Naive B cell (primary cell): ENCODE results near the gene MAN1A1. TPM values are rescaled to one million over a fixed set of nuclear protein-coding genes. Genes with fewer than 3 reads are reported as not detected.
A peak's percentile ranks its signal among the peaks of the same experiment; 100 is the strongest.
"Not testable (repeated sequence)": the region's sequence is repeated elsewhere in the genome, so short reads cannot be mapped to it uniquely, and the experiment has no call there.

Experiments used
- ATAC-seq, 2 donors: fragments of 150-1000 bp; cut with Tn5 transposase; 2 replicates each; pipeline ENCODE4 v1.10.0; 2021; ENCODE audit warnings: low read depth in 2 of 2, mild to moderate bottlenecking in 2 of 2, moderate library complexity in 2 of 2
- DNase-seq: peaks from one replicate; pipeline ENCODE4 v3.0.0; 2022
- H3K27ac Mint-ChIP-seq, 6 donors: one replicate each; pipeline ENCODE4 v1.8.0; 2020 to 2022; ENCODE audit warnings: mild to moderate bottlenecking in 6 of 6, mixed read lengths in 6 of 6, moderate library complexity in 5 of 6, inconsistent platforms in 2 of 6
- H3K27me3 Mint-ChIP-seq, 3 donors: one replicate each; pipeline ENCODE4 v1.8.0; 2021 to 2022; ENCODE audit warnings: mixed read lengths in 3 of 3, mild to moderate bottlenecking in 1 of 3
- H3K36me3 Mint-ChIP-seq, 2 donors: one replicate each; pipeline ENCODE4 v1.8.0; 2020 to 2022; ENCODE audit warnings: mixed read lengths in 2 of 2, inconsistent platforms in 1 of 2, mild to moderate bottlenecking in 1 of 2
- H3K4me1 Mint-ChIP-seq, 3 donors: one replicate each; pipeline ENCODE4 v1.8.0; 2020 to 2022; ENCODE audit warnings: mixed read lengths in 3 of 3, inconsistent platforms in 1 of 3, mild to moderate bottlenecking in 1 of 3, moderate library complexity in 1 of 3
- H3K4me3 Mint-ChIP-seq, 8 donors: one replicate each; pipeline ENCODE4 v1.8.0; 2020 to 2022; ENCODE audit warnings: mild to moderate bottlenecking in 8 of 8, mixed read lengths in 8 of 8, moderate library complexity in 8 of 8, inconsistent platforms in 2 of 8
- H3K9me3 Mint-ChIP-seq, 7 donors: one replicate each; pipeline ENCODE4 v1.8.0; 2020 to 2022; ENCODE audit warnings: mixed read lengths in 7 of 7, mild to moderate bottlenecking in 5 of 7, inconsistent platforms in 2 of 7, moderate library complexity in 1 of 7
- polyA plus RNA-seq, 6 donors: library from polyadenylated mRNA; unstranded; fragments of 300-500 nt; fragmentation: Illumina TruSeq; gene quantifications; one replicate each; pipeline ENCODE4 v1.2.3, GENCODE V29; 2021; ENCODE audit warnings: low read depth in 6 of 6

The MAN1A1 gene
- polyA plus RNA-seq, 6 donors from 2014 or later, result 14.2 to 23.1 (median 19.0) TPM

DNA sequence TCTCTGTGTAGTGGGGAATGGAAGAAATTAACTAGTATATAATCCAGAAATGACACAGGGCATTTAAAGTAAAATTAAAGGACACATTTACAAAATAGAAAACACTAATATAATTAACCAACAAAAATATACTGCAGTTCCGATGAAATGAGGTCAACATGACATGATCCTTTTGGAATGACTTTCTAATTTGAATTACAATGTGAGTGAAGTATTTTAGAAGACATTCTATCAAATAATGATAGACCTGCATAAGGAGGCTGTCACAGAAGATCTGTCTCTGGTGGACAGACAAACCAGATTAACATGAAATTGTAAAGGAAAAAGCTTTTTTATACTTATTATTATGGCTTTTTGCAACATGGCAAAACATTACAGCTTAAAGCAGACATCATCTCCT, 170.5 kb downstream of the MAN1A1 start:
- no peak for ATAC-seq

GRCh38 chr6:119176445-119176844, 173.1 kb downstream of the MAN1A1 start:
- Mint-ChIP-seq H3K4me1 (no peaks in the 10 kb centered on the region), H3K36me3 (peaks cover 0 to 12% of the 10 kb centered on the region in 2 donors), H3K4me3 (no peak overlapping the region), H3K27me3 (no peaks in the 10 kb centered on the region), H3K27ac (no peak overlapping the region), H3K9me3 (no peaks in the 10 kb centered on the region)
- ATAC-seq (no peak), DNase-seq (no peak)

More for the DNA sequence above, 170.5 kb downstream of the MAN1A1 start:
- no peak for DNase-seq
- Mint-ChIP-seq H3K9me3 (no peaks in the 10 kb centered on the region), H3K4me1 (no peaks in the 10 kb centered on the region), H3K27ac (no peak overlapping the region), H3K36me3 (peaks cover 0 to 22% of the 10 kb centered on the region in 2 donors), H3K4me3 (no peak overlapping the region), H3K27me3 (no peaks in the 10 kb centered on the region)

- Mint-ChIP-seq H3K9me3 (no peaks in the 10 kb centered on the region), H3K4me1 (no peaks in the 10 kb centered on the region), H3K27me3 (no peaks in the 10 kb centered on the region), H3K4me3 (no peak overlapping the region), H3K27ac (no peak overlapping the region), H3K36me3 (peaks cover 0 to 4% of the 10 kb centered on the region in 2 donors)
- DNase-seq (no peak), ATAC-seq (no peak)
Observed at GRCh38 chr6:119174879-119175817, 174.4 kb downstream of the MAN1A1 start.

DNA sequence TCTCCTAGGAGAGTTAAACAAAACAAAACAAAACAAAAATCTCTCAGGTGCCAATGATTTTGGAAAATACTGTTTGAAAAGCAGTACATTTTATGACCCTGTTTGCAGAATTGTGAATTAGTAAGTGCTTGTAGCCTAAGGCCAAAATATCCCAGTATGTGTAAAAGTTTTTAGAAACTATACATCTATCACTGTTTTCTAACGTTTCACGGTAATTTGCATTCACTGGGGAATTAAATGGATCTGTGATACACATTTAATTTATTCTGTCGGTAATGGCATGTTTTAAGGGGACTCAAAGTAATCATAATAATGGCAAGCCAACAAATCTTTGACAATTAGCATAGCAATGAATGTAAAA, 175.5 kb downstream of the MAN1A1 start:
- H3K27me3 Mint-ChIP-seq, result no peaks in the 10 kb centered on the region
- no peak overlapping the region for H3K4me3 Mint-ChIP-seq
- H3K4me1 Mint-ChIP-seq, result no peaks in the 10 kb centered on the region
- no peak overlapping the region for H3K27ac Mint-ChIP-seq
- no peaks in the 10 kb centered on the region for H3K36me3 Mint-ChIP-seq
- DNase-seq, result no peak
- no peak for ATAC-seq
- peaks cover 0 to 2% (median 0%) of the 10 kb centered on the region in 7 donors for H3K9me3 Mint-ChIP-seq

- H3K36me3 Mint-ChIP-seq, result no peaks in the 10 kb centered on the region
- DNase-seq (no peak), ATAC-seq (no peak)
- H3K9me3 Mint-ChIP-seq, result peaks cover 0 to 2% (median 0%) of the 10 kb centered on the region in 7 donors
- no peak overlapping the region for H3K27ac Mint-ChIP-seq
- H3K4me3 Mint-ChIP-seq, result peak overlapping the region in 1 of 8 donors; percentile 26
- no peaks in the 10 kb centered on the region for H3K27me3 Mint-ChIP-seq
- H3K4me1 Mint-ChIP-seq, result no peaks in the 10 kb centered on the region
Observed at GRCh38 chr6:119173249-119174084, 176.1 kb downstream of the MAN1A1 start.

GRCh38 chr6:119172824-119173223, 176.7 kb downstream of the MAN1A1 start:
- Mint-ChIP-seq H3K4me3 (no peak overlapping the region), H3K9me3 (peaks cover 0 to 2% (median 0%) of the 10 kb centered on the region in 7 donors), H3K4me1 (no peaks in the 10 kb centered on the region), H3K36me3 (no peaks in the 10 kb centered on the region), H3K27me3 (no peaks in the 10 kb centered on the region), H3K27ac (no peak overlapping the region)
- no peak for DNase-seq
- no peak for ATAC-seq

DNA sequence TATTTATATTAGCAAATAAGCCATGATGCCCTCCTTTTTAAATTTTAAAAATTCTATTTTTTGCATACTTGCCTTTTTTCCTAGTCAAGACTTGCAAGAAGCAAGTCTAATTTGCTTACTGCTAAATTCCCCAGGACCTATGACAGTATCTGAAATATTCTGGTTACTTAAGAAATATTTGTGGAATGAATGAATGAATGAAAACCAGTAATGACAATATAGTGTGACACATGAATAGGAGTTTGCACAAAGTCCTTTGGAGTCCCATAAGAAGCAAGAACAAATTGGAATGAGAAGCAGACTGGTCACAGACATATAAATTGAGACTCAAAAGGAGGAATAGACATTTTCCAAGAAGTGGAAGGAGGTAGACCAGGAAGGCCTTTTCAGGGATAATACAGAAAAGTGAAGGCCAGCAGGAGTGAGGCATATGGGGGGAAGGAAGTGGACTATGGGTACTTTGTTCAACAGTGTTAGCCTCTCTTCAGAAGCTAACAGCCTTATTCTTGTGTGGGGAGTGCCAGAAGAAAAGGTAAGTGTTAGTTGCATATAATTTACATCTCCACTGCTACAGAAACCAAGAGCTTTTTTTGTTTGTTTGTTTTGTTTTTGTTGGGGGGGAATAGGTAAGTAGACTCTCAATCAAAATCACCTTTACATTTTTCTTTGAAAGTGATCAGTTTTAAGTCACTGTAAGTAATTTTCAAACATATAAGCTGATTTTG, 177.5 kb downstream of the MAN1A1 start:
- peaks cover 0 to 2% (median 0%) of the 10 kb centered on the region in 7 donors for H3K9me3 Mint-ChIP-seq
- H3K27me3 Mint-ChIP-seq, result no peaks in the 10 kb centered on the region
- no peak for DNase-seq
- H3K36me3 Mint-ChIP-seq, result no peaks in the 10 kb centered on the region
- H3K27ac Mint-ChIP-seq, result no peak overlapping the region
- H3K4me3 Mint-ChIP-seq, result no peak overlapping the region
- no peaks in the 10 kb centered on the region for H3K4me1 Mint-ChIP-seq
- ATAC-seq, result no peak

GRCh38 chr6:119171088-119171841, 178.3 kb downstream of the MAN1A1 start:
- no peak for ATAC-seq
- Mint-ChIP-seq H3K9me3 (peaks cover 0 to 2% (median 0%) of the 10 kb centered on the region in 7 donors), H3K4me3 (no peak overlapping the region), H3K27ac (no peak overlapping the region), H3K36me3 (no peaks in the 10 kb centered on the region), H3K27me3 (peaks cover 0 to 6% (median 5%) of the 10 kb centered on the region in 3 donors), H3K4me1 (no peaks in the 10 kb centered on the region)
- no peak for DNase-seq

DNA sequence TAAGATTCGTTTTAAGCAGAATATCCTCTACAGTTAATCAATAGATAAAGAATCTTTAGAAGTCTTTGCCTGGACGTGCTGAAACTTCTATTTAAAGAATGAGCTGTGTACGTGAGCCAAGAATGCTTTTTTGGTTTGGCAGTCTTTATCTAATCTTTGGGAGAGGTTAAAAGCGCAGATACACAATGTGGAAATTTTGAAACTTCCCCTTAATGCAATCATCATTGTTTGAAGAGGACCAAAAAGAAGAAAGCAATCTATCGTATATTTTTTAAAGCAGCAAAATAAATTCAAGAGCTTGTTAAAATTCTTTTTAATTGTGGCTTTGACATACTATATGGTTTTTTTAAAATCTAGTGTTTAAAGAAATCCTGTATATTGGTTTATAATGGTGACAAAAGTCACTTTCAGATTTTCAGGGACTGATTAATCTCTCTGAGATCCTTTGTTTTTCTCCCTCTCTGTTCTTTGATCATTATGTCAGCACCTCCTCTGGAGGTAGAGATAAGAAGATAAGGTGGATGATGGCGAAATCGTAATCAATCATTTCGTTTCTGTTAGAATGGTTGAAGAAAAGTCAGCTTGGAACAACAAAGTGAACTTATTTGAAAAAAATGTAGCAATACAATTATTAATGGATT, 179.0 kb downstream of the MAN1A1 start:
- Mint-ChIP-seq H3K27ac (no peak overlapping the region), H3K4me3 (no peak overlapping the region), H3K4me1 (no peaks in the 10 kb centered on the region), H3K27me3 (peaks cover 0 to 9% (median 7%) of the 10 kb centered on the region in 3 donors), H3K9me3 (peaks cover 0 to 2% (median 0%) of the 10 kb centered on the region in 7 donors), H3K36me3 (peaks cover 0 to 2% of the 10 kb centered on the region in 2 donors)
- DNase-seq, result no peak
- no peak for ATAC-seq

DNA sequence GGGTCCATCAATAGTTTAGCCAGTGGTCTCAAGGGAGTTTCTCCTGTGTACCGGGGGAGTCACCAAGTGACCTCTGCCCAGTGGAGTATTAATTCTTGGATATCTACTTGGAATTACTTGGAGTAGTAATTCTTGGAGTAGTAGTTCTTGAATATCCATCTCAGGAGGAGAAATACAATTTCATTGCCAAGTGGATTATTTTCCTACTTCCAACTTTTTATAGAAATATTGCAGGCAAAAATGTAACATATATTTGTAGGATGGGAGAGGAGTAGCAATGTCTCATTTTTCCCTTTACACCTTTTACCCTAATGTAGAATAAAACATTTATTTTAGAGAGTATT, 179.5 kb downstream of the MAN1A1 start:
- H3K36me3 Mint-ChIP-seq, result peaks cover 0 to 4% of the 10 kb centered on the region in 2 donors
- ATAC-seq (no peak), DNase-seq (no peak)
- H3K4me3 Mint-ChIP-seq, result no peak overlapping the region
- H3K27ac Mint-ChIP-seq, result no peak overlapping the region
- H3K27me3 Mint-ChIP-seq, result peaks cover 0 to 9% (median 7%) of the 10 kb centered on the region in 3 donors
- H3K9me3 Mint-ChIP-seq, result peaks cover 0 to 2% (median 0%) of the 10 kb centered on the region in 7 donors
- H3K4me1 Mint-ChIP-seq, result no peaks in the 10 kb centered on the region

GRCh38 chr6:119169355-119169754, 180.2 kb downstream of the MAN1A1 start:
- not testable (repeated sequence) for H3K9me3 Mint-ChIP-seq, H3K4me1 Mint-ChIP-seq, H3K4me3 Mint-ChIP-seq, DNase-seq, H3K27ac Mint-ChIP-seq, H3K36me3 Mint-ChIP-seq, H3K27me3 Mint-ChIP-seq, ATAC-seq

DNA sequence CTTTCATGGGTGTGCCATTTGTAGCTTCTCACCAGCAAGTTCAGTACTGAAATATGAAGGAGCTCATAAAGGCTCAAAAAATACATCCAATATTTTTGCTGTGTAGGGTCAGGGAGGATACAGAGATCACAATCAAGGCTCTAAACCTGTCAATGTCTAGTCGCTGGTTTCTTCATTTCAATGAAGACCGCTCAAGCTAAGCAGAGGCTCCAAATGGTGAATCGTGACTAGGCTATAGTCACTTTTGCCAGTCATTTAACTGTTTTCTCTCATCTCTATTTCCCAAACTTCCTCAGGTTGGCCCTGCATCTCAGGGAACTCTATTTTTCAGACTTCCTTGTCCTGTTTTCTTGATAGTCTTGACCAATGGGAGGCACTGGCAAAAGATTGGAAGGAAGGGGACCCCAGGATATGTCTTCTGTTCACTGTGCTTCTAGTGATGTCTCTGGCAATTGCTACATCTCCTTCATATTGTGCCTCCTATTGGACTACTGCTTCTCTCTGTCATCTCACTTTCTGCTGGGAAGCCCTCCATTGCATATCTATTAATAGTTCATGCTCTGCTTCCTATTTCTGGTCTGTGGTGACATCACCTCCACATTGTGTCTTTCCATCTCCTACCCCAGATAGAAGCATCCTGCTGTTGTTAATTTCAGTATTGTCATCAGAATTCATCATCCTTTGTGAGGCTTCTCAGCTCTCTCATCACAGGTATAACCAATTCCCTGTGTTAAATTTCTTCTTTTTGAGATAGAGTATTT, 183.4 kb downstream of the MAN1A1 start:
- ATAC-seq (no peak), DNase-seq (no peak)
- Mint-ChIP-seq H3K4me3 (no peak overlapping the region), H3K4me1 (peaks cover 4 to 10% (median 10%) of the 10 kb centered on the region in 3 donors), H3K36me3 (peaks cover 0 to 4% of the 10 kb centered on the region in 2 donors), H3K27me3 (peaks cover 0 to 22% (median 11%) of the 10 kb centered on the region in 3 donors), H3K9me3 (peaks cover 0 to 2% (median 0%) of the 10 kb centered on the region in 7 donors), H3K27ac (no peak overlapping the region)
